ENCODE data around the gene ZNF491. TPM values are rescaled to one million over a fixed set of nuclear protein-coding genes. Genes with fewer than 3 reads are reported as not detected.
"Not testable (repeated sequence)": the region's sequence is repeated elsewhere in the genome, so short reads cannot be mapped to it uniquely, and the experiment has no call there.

The ZNF491 gene
- total RNA-seq, 1 experiment from 2014 or later = 0.98 TPM

- TF ChIP-seq POLR2AphosphoS5 (IDR thresholded peaks at IDR 0.05; ENCODE audit: low read depth, low read length) = no peak
Measured at GRCh38 chr19:11814700-11815035, 16.3 kb downstream of the ZNF491 start (continued).

DNA sequence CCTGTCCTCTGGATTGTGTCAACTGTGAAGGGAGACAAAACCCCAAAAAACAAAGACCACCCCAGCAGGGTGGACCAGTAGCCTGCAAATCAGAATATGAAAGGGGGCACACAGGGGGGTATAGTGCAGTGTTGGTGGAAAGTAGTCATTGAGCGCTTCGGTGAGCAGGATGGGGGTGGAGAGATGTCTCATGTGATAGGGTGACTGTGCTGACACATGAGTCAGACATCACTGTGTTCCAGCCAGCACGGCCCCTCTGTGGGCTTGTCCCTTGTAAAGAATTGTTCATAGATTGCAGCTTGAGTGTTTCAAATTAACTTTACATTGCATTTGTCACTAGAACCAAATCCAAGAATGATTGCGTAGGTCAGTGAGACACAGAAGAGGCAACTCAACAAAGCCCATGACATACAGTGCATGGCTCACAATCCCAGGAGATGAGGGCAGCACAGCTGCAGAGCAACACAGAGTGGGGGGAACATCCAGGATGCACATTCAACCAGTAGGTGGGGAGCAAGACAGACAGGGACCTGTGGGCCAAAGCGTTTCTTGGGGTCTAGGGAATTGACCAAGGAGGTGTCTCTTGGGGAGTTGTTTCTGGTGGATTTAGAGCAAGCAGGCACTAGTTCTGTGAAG is 23.3 kb downstream of the ZNF491 start:
- ATAC-seq (no peak), DNase-seq (ENCODE audit: low read depth, low spot score) (no peak)
- intact Hi-C loops (cut with micrococcal nuclease; ENCODE audit: unreplicated experiment) (no loop called here), in situ Hi-C loops (cut with HindIII; ENCODE audit: low pct_unique_long_range_greater_than_20kb, low sequenced_read_pairs) (no loop called here)
- BruUV-seq (replicated peaks) = no TSS peak
- no peaks in the 10 kb centered on the region for H3K4me1 ChIP-seq (ENCODE audit: control insufficient read depth, insufficient read depth, low read length)
- no peaks in the 10 kb centered on the region for H3K27me3 ChIP-seq (ENCODE audit: control insufficient read depth, insufficient read depth, low read length)
- ChIA-PET POLR2A (no interaction called here), CTCF (no interaction called here)
- TF ChIP-seq POLR2AphosphoS5 (IDR thresholded peaks at IDR 0.05; ENCODE audit: low read depth, low read length) (no peak), SIN3A (IDR thresholded peaks at IDR 0.05; ENCODE audit: borderline replicate concordance, insufficient read depth, low read depth, low read length) (no peak), TCF7L2 (IDR thresholded peaks at IDR 0.05; ENCODE audit: low read depth, low read length) (no peak), CTCF (IDR thresholded peaks at IDR 0.05) (no peak)
- TF ChIP-seq, protein P1, sequence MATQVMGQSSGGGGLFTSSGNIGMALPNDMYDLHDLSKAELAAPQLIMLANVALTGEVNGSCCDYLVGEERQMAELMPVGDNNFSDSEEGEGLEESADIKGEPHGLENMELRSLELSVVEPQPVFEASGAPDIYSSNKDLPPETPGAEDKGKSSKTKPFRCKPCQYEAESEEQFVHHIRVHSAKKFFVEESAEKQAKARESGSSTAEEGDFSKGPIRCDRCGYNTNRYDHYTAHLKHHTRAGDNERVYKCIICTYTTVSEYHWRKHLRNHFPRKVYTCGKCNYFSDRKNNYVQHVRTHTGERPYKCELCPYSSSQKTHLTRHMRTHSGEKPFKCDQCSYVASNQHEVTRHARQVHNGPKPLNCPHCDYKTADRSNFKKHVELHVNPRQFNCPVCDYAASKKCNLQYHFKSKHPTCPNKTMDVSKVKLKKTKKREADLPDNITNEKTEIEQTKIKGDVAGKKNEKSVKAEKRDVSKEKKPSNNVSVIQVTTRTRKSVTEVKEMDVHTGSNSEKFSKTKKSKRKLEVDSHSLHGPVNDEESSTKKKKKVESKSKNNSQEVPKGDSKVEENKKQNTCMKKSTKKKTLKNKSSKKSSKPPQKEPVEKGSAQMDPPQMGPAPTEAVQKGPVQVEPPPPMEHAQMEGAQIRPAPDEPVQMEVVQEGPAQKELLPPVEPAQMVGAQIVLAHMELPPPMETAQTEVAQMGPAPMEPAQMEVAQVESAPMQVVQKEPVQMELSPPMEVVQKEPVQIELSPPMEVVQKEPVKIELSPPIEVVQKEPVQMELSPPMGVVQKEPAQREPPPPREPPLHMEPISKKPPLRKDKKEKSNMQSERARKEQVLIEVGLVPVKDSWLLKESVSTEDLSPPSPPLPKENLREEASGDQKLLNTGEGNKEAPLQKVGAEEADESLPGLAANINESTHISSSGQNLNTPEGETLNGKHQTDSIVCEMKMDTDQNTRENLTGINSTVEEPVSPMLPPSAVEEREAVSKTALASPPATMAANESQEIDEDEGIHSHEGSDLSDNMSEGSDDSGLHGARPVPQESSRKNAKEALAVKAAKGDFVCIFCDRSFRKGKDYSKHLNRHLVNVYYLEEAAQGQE (IDR thresholded peaks at IDR 0.05; ENCODE audit: insufficient read depth in 1 of 2, low read depth in 2 of 2, low read length in 1 of 2) = no peak
- no peak overlapping the region for H3K4me3 ChIP-seq (ENCODE audit: low read depth in 2 of 2, low read length in 2 of 2)
- 0 out of 2 replicates have a peak, but pooled peaks cover 3% of the 10 kb centered on the region for H3K9me3 ChIP-seq (ENCODE audit: control insufficient read depth, insufficient read depth, low read depth, low read length)
- H3K27ac ChIP-seq (ENCODE audit: low read length) = no peak overlapping the region
- H3K36me3 ChIP-seq (ENCODE audit: control insufficient read depth, insufficient read depth, low read length) = no peaks in the 10 kb centered on the region

GRCh38 chr19:11828957-11829876 is 30.9 kb downstream of the ZNF491 start:
- H3K27ac ChIP-seq (ENCODE audit: low read length); POLR2A ChIA-PET; BruUV-seq (replicated peaks); in situ Hi-C loops (cut with HindIII; ENCODE audit: low pct_unique_long_range_greater_than_20kb, low sequenced_read_pairs); intact Hi-C loops (cut with micrococcal nuclease; ENCODE audit: unreplicated experiment); H3K27me3 ChIP-seq (ENCODE audit: control insufficient read depth, insufficient read depth, low read length); H3K4me3 ChIP-seq (ENCODE audit: low read depth in 2 of 2, low read length in 2 of 2); H3K4me1 ChIP-seq (ENCODE audit: control insufficient read depth, insufficient read depth, low read length); DNase-seq (ENCODE audit: low read depth, low spot score); H3K36me3 ChIP-seq (ENCODE audit: control insufficient read depth, insufficient read depth, low read length); ATAC-seq; CTCF ChIA-PET: not testable (repeated sequence)
- H3K9me3 ChIP-seq (ENCODE audit: control insufficient read depth, insufficient read depth, low read depth, low read length) = peaks cover 49% of the 10 kb centered on the region
